GM12875 (cell line): Measurements from ENCODE around the gene TSEN34.

ENCODE experiments used
- H3K4me3 ChIP-seq: one replicate; pipeline ENCODE4 v1.5.1; 2011; ENCODE audit warnings: low read depth, low read length, control low read depth
- CTCF ChIP-seq: IDR thresholded peaks from 2 replicates; pipeline ENCODE4 v1.5.1; 2011; ENCODE audit warnings: low read depth, mild to moderate bottlenecking, control low read depth, inconsistent platforms, low read length, moderate library complexity, borderline replicate concordance; ENCODE audit not compliant: insufficient read depth

TSEN34 gene

GRCh38 chr19:54172471-54173358 is 18.4 kb upstream of the TSEN34 start, which contains the start of gene TMC4:
TMC4 (minus strand) TSS chr19:54173160; CDS start chr19:54173117, 43 bp downstream.
- no peak within 1 kb of the TSS for H3K4me3 ChIP-seq
- TF ChIP-seq CTCF, result 0 out of 2 replicates have a peak, but pooled peaks have one; percentile 8

- H3K4me3 ChIP-seq, result no peak overlapping the region
- no peak for TF ChIP-seq CTCF
These were observed 17.8 kb upstream of the TSEN34 start for GRCh38 chr19:54173359-54173699.

GRCh38 chr19:54173951-54174834 is 16.9 kb upstream of the TSEN34 start:
- no peak overlapping the region for H3K4me3 ChIP-seq
- TF ChIP-seq CTCF, result no peak

GRCh38 chr19:54178581-54179261 is 12.4 kb upstream of the TSEN34 start:
- no peak for TF ChIP-seq CTCF
- H3K4me3 ChIP-seq, result no peak overlapping the region

GRCh38 chr19:54179262-54179852 is 11.8 kb upstream of the TSEN34 start:
- no peak overlapping the region for H3K4me3 ChIP-seq
- no peak for TF ChIP-seq CTCF

GRCh38 chr19:54179921-54180461 is 11.1 kb upstream of the TSEN34 start:
- TF ChIP-seq CTCF, result no peak
- no peak overlapping the region for H3K4me3 ChIP-seq
